ENCODE data around the gene SFSWAP.

SFSWAP gene

GRCh38 chr12:131828671-131829355 lies 117.9 kb downstream of the SFSWAP start:
- Histone ChIP-seq H3K9ac (ENCODE audit: low read length) (no peak overlapping the region), H3K27me3 (ENCODE audit: control insufficient read depth in 1 of 2, insufficient read depth in 2 of 2, low read length in 2 of 2) (peaks cover 10 to 47% of the 10 kb centered on the region in 2 donors), H3K27ac (ENCODE audit: low read depth, low read length) (no peak overlapping the region), H3K9me3 (ENCODE audit: low read length) (no peaks in the 10 kb centered on the region), H3K36me3 (ENCODE audit: insufficient read depth, low read length) (no peaks in the 10 kb centered on the region), H3K4me3 (ENCODE audit: low read depth in 1 of 2, low read length in 2 of 2) (peak overlapping the region; percentile 31 to 41), H3K4me1 (ENCODE audit: insufficient read depth, low read length) (peaks cover 18% of the 10 kb centered on the region)

- Histone ChIP-seq H3K27me3 (ENCODE audit: control insufficient read depth in 1 of 2, insufficient read depth in 2 of 2, low read length in 2 of 2) (peaks cover 10 to 52% of the 10 kb centered on the region in 2 donors), H3K9me3 (ENCODE audit: low read length) (no peaks in the 10 kb centered on the region), H3K4me3 (ENCODE audit: low read depth in 1 of 2, low read length in 2 of 2) (peak overlapping the region; percentile 31 to 41), H3K9ac (ENCODE audit: low read length) (no peak overlapping the region), H3K27ac (ENCODE audit: low read depth, low read length) (no peak overlapping the region), H3K36me3 (ENCODE audit: insufficient read depth, low read length) (no peaks in the 10 kb centered on the region), H3K4me1 (ENCODE audit: insufficient read depth, low read length) (peaks cover 18% of the 10 kb centered on the region)
Observed at GRCh38 chr12:131829356-131829747, 118.5 kb downstream of the SFSWAP start.

- H3K9ac ChIP-seq (ENCODE audit: low read length), result no peak overlapping the region
- H3K36me3 ChIP-seq (ENCODE audit: insufficient read depth, low read length), result no peaks in the 10 kb centered on the region
- peaks cover 18% of the 10 kb centered on the region for H3K4me1 ChIP-seq (ENCODE audit: insufficient read depth, low read length)
- H3K27me3 ChIP-seq (ENCODE audit: control insufficient read depth in 1 of 2, insufficient read depth in 2 of 2, low read length in 2 of 2), result peaks cover 10 to 57% of the 10 kb centered on the region in 2 donors
- H3K9me3 ChIP-seq (ENCODE audit: low read length), result no peaks in the 10 kb centered on the region
- peak overlapping the region; percentile 41 to 58 for H3K4me3 ChIP-seq (ENCODE audit: low read depth in 1 of 2, low read length in 2 of 2)
- no peak overlapping the region for H3K27ac ChIP-seq (ENCODE audit: low read depth, low read length)
Observed at GRCh38 chr12:131829791-131830334, 119.0 kb downstream of the SFSWAP start.

GRCh38 chr12:131830335-131830913 lies 119.5 kb downstream of the SFSWAP start:
- peak overlapping the region; percentile 41 to 58 for H3K4me3 ChIP-seq (ENCODE audit: low read depth in 1 of 2, low read length in 2 of 2)
- H3K9ac ChIP-seq (ENCODE audit: low read length), result no peak overlapping the region
- peaks cover 10 to 63% of the 10 kb centered on the region in 2 donors for H3K27me3 ChIP-seq (ENCODE audit: control insufficient read depth in 1 of 2, insufficient read depth in 2 of 2, low read length in 2 of 2)
- H3K27ac ChIP-seq (ENCODE audit: low read depth, low read length), result peak overlapping the region; percentile 88
- peaks cover 18% of the 10 kb centered on the region for H3K4me1 ChIP-seq (ENCODE audit: insufficient read depth, low read length)
- no peaks in the 10 kb centered on the region for H3K36me3 ChIP-seq (ENCODE audit: insufficient read depth, low read length)
- no peaks in the 10 kb centered on the region for H3K9me3 ChIP-seq (ENCODE audit: low read length)

- Histone ChIP-seq H3K27ac (ENCODE audit: low read depth, low read length) (peak overlapping the region; percentile 88), H3K4me1 (ENCODE audit: insufficient read depth, low read length) (peaks cover 18% of the 10 kb centered on the region), H3K9ac (ENCODE audit: low read length) (no peak overlapping the region), H3K36me3 (ENCODE audit: insufficient read depth, low read length) (no peaks in the 10 kb centered on the region), H3K27me3 (ENCODE audit: control insufficient read depth in 1 of 2, insufficient read depth in 2 of 2, low read length in 2 of 2) (peaks cover 10 to 69% of the 10 kb centered on the region in 2 donors), H3K4me3 (ENCODE audit: low read depth in 1 of 2, low read length in 2 of 2) (peak overlapping the region; percentile 41 to 58), H3K9me3 (ENCODE audit: low read length) (no peaks in the 10 kb centered on the region)
Observed at GRCh38 chr12:131830914-131831571, 120.2 kb downstream of the SFSWAP start.

- no peaks in the 10 kb centered on the region for H3K9me3 ChIP-seq (ENCODE audit: low read length)
- no peak overlapping the region for H3K9ac ChIP-seq (ENCODE audit: low read length)
- peaks cover 18% of the 10 kb centered on the region for H3K4me1 ChIP-seq (ENCODE audit: insufficient read depth, low read length)
- peak overlapping the region; percentile 14 to 41 for H3K4me3 ChIP-seq (ENCODE audit: low read depth in 1 of 2, low read length in 2 of 2)
- H3K27ac ChIP-seq (ENCODE audit: low read depth, low read length), result peak overlapping the region; percentile 63
- H3K36me3 ChIP-seq (ENCODE audit: insufficient read depth, low read length), result no peaks in the 10 kb centered on the region
- H3K27me3 ChIP-seq (ENCODE audit: control insufficient read depth in 1 of 2, insufficient read depth in 2 of 2, low read length in 2 of 2), result peaks cover 10 to 71% of the 10 kb centered on the region in 2 donors
Observed at GRCh38 chr12:131831635-131832041, 120.7 kb downstream of the SFSWAP start.

- H3K9ac ChIP-seq (ENCODE audit: low read length), result no peak overlapping the region
- peaks cover 7 to 69% of the 10 kb centered on the region in 2 donors for H3K27me3 ChIP-seq (ENCODE audit: control insufficient read depth in 1 of 2, insufficient read depth in 2 of 2, low read length in 2 of 2)
- no peak overlapping the region for H3K4me3 ChIP-seq (ENCODE audit: low read depth in 1 of 2, low read length in 2 of 2)
- no peaks in the 10 kb centered on the region for H3K9me3 ChIP-seq (ENCODE audit: low read length)
- H3K27ac ChIP-seq (ENCODE audit: low read depth, low read length), result peak overlapping the region; percentile 44
- H3K36me3 ChIP-seq (ENCODE audit: insufficient read depth, low read length), result no peaks in the 10 kb centered on the region
- peaks cover 18% of the 10 kb centered on the region for H3K4me1 ChIP-seq (ENCODE audit: insufficient read depth, low read length)
Observed at GRCh38 chr12:131832321-131833231, 121.7 kb downstream of the SFSWAP start.

GRCh38 chr12:131833288-131833895 lies 122.5 kb downstream of the SFSWAP start:
- H3K27me3 ChIP-seq (ENCODE audit: control insufficient read depth in 1 of 2, insufficient read depth in 2 of 2, low read length in 2 of 2), result peaks cover 7 to 69% of the 10 kb centered on the region in 2 donors
- no peak overlapping the region for H3K9ac ChIP-seq (ENCODE audit: low read length)
- no peak overlapping the region for H3K4me3 ChIP-seq (ENCODE audit: low read depth in 1 of 2, low read length in 2 of 2)
- H3K27ac ChIP-seq (ENCODE audit: low read depth, low read length), result no peak overlapping the region
- H3K36me3 ChIP-seq (ENCODE audit: insufficient read depth, low read length), result no peaks in the 10 kb centered on the region
- peaks cover 18% of the 10 kb centered on the region for H3K4me1 ChIP-seq (ENCODE audit: insufficient read depth, low read length)
- H3K9me3 ChIP-seq (ENCODE audit: low read length), result no peaks in the 10 kb centered on the region

- H3K27ac ChIP-seq (ENCODE audit: low read depth, low read length), result no peak overlapping the region
- H3K9ac ChIP-seq (ENCODE audit: low read length), result no peak overlapping the region
Observed at GRCh38 chr12:131833896-131834641, 123.2 kb downstream of the SFSWAP start.

More at GRCh38 chr12:131833896-131834641, 123.2 kb downstream of the SFSWAP start:
- H3K36me3 ChIP-seq (ENCODE audit: insufficient read depth, low read length), result no peaks in the 10 kb centered on the region
- H3K27me3 ChIP-seq (ENCODE audit: control insufficient read depth in 1 of 2, insufficient read depth in 2 of 2, low read length in 2 of 2), result peaks cover 7 to 66% of the 10 kb centered on the region in 2 donors
- no peaks in the 10 kb centered on the region for H3K9me3 ChIP-seq (ENCODE audit: low read length)
- H3K4me3 ChIP-seq (ENCODE audit: low read depth in 1 of 2, low read length in 2 of 2), result no peak overlapping the region
- peaks cover 17% of the 10 kb centered on the region for H3K4me1 ChIP-seq (ENCODE audit: insufficient read depth, low read length)
